GM12874 (cell line): ENCODE data around the gene EREG.

Experiments used
- TF ChIP-seq, protein P1 (sequence below): IDR thresholded peaks from 2 replicates; pipeline ENCODE4 v1.5.1; 2011; ENCODE audit warnings: low read depth, mild to moderate bottlenecking, control low read depth, low read length, moderate library complexity; ENCODE audit not compliant: insufficient read depth

Gene EREG

DNA sequence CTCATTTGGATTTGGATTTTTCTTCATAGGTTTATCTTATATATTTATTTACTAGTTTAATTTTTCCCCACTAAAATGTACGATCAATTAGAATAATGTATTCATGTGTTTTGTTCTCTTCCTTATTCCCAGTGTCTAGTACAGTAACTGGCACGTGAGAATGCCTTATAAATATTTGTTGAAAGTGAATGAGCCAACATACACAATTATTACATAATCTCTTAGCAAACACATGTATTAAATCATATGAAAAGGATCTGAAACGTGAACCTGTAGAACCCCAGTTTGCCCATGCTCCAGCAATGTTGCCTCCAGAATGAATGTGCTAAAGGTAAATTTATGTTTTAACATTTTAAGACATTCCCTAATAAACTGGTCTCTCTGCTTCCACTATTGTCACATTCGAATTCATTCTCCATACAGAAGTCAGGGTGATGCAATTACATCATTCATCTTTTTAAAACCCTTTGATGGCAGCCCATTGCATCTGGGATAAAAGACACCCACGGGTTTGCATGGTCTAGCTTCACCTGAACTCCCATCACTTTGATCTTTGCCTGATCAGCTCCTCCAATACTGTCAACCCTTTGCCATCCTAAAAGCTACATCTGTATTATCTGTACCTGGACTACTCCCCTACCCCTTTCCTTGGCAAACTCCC is 49.3 kb downstream of the EREG start:
- TF ChIP-seq, protein P1, sequence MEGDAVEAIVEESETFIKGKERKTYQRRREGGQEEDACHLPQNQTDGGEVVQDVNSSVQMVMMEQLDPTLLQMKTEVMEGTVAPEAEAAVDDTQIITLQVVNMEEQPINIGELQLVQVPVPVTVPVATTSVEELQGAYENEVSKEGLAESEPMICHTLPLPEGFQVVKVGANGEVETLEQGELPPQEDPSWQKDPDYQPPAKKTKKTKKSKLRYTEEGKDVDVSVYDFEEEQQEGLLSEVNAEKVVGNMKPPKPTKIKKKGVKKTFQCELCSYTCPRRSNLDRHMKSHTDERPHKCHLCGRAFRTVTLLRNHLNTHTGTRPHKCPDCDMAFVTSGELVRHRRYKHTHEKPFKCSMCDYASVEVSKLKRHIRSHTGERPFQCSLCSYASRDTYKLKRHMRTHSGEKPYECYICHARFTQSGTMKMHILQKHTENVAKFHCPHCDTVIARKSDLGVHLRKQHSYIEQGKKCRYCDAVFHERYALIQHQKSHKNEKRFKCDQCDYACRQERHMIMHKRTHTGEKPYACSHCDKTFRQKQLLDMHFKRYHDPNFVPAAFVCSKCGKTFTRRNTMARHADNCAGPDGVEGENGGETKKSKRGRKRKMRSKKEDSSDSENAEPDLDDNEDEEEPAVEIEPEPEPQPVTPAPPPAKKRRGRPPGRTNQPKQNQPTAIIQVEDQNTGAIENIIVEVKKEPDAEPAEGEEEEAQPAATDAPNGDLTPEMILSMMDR, result no peak

DNA sequence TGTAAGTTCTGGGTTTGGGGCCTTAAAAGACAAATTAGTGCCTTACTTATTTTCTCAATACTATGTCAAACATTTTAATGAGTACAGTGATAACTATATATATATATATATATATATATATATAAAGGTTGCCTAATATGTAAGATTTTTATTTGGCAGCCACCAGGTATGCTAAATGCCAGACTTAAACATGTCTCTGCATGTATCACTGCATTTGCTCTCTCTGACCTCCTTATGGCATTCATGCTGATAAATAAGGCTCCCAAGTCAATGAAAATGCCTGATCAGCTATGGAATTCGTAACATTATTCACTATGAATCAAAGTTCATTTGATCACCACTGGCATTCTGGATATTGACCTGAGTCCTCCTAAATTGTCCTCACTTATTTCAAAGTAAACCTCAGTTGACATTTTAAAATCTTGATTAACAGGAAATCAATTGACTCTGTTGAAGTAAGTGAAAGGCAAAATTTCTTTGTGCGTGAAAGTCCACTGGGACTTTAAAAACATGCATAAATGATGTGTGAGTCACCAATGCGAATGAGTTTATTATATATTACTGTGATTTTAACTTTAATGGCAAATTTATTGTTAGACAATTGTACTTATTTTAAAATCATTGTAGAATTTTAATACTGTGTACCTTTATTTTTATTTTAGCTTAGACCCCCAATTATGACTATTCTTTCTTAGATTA is 50.8 kb downstream of the EREG start:
- TF ChIP-seq, protein P1, result no peak

DNA sequence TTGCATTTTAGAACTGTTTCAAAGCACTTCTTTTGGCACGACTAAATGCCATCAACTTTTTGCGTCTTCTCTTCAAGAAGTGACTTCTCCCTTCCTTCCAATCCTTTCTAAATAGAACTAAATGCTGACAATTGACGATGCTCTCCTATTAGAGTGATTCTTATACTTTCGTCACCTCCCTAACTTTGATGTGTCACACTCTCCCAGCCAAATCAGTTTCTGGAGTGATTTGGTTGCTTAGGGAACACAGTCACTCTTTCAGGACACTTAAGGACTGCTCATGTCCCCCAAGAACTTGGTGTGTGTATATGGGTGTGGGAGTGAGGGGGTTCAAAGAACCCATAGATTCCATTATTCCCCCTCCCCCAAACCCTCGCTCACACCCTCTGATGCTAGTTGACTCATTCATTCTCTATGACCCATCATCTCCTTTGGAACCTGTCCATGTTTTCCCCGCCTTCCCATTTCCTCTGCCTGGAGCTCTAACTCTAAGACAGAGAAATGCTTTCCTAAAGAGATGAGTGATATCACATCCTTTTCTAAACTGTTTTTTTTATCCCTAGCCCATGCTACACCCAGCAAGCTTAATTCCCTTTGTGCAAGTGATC is 53.2 kb downstream of the EREG start:
- TF ChIP-seq, protein P1, result no peak

DNA sequence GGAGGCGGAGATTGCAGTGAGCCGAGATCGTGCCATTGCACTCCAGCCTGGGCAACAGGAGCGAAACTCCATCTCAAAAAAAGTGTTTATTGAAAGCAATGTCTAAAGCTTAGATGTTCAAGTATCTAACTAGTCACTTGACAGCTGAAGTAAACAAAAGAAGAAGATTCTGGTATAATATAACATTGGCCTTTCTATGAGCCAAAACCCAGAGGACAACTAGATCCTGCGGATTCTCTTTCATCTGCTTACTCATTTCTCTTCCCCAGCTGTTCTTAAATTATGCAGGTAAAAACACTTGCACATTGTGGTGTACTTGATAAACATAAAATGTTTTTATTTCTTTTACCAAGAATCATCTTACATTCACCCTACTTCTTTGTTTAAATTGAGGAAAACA is 55.9 kb downstream of the EREG start:
- TF ChIP-seq, protein P1, result no peak

DNA sequence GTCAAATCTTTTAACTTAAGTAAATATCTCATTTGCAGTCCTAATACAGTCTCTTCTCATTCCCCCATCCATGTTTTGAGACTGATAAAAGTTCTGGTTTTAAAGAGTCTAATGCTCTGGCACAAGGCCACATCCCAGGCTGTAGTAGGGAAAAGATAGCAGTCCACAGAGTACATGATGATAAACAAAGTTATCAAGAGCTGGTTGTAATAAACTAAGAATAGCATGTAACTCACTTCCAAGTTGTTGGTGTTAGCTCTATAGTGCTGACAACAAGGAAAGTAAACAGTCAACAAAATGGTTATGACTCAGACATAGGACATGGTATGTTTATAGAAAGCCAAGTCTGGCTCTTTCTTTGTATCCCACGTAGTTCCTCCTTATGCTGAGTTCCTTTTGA is 58.2 kb downstream of the EREG start:
- TF ChIP-seq, protein P1, result no peak

DNA sequence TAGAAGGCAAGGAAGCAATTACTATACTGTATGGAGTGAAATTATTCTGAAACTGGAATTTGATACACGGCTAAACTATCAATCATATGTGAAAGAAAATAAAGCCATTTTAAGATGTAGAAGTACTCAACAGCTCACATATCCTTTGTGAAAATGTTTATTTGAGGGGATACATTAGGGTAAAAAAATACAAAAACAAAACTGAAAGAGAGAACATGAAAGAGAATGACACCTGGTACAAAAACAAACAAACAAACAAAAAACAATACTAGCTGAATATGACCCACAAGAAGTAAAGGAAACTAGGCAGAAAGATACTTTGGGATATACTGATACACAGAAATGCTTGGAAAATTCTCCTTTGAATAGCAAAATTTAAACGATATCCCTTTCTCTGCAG is 59.2 kb downstream of the EREG start:
- TF ChIP-seq, protein P1, result no peak

DNA sequence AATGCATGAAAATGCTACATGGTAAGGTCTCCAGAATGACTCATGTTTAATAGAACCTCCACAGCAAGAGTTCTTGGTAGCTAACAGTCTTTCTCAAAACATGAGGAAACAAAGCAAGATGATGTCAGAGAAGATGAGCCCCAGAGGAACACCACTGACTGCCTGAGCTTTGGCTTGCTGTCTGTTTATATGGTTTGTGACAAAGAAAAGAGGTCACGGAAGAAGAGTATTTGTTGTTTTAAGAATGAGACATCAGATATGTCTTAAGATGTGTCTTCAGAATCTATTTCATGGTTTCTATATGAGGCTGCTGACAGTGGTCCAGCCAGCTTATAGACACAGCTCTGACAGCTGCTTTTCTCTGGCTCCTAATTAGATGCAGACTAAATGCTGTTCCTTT is 61.2 kb downstream of the EREG start:
- TF ChIP-seq, protein P1, result no peak
